Measurements from ENCODE around the gene VRK2. TPM values are rescaled to one million over a fixed set of nuclear protein-coding genes. Genes with fewer than 3 reads are reported as not detected.

VRK2 gene
- total RNA-seq, 1 donor from 2014 or later: 18.6 TPM

Other genes with a start within 250 kb of the VRK2 start
- 5.0 and 5.5 TPM in 2 replicates for gene FANCL, start 194.5 kb downstream of the VRK2 start, total RNA-seq